NK-92 treated with Interleukin-12 subunit alpha and Interleukin-12 subunit beta, amount 100 ng/mL, for 24 hours (cell line): ENCODE measurements around the gene MYLK.
"Not testable (repeated sequence)": the region's sequence is repeated elsewhere in the genome, so short reads cannot be mapped to it uniquely, and the experiment has no call there.

Source experiments
- DNase-seq: peaks from one replicate; lab custom pipeline; 2025; lab: John Stamatoyannopoulos, UW

The MYLK gene

GRCh38 chr3:123622766-123623165 lies 261.4 kb downstream of the MYLK start:
- no peak for DNase-seq

GRCh38 chr3:123621850-123622189 lies 262.3 kb downstream of the MYLK start:
- DNase-seq = no peak

GRCh38 chr3:123621186-123621849 lies 262.8 kb downstream of the MYLK start:
- no peak for DNase-seq

- DNase-seq = no peak
These were observed 263.8 kb downstream of the MYLK start for GRCh38 chr3:123620343-123620742.

GRCh38 chr3:123618768-123619484 lies 265.2 kb downstream of the MYLK start:
- no peak for DNase-seq

GRCh38 chr3:123618076-123618708 lies 265.9 kb downstream of the MYLK start:
- no peak for DNase-seq

GRCh38 chr3:123616593-123616992 lies 267.5 kb downstream of the MYLK start:
- no peak for DNase-seq

GRCh38 chr3:123613543-123613942 lies 270.6 kb downstream of the MYLK start:
- no peak for DNase-seq

- DNase-seq = not testable (repeated sequence)
These were observed 272.5 kb downstream of the MYLK start for GRCh38 chr3:123611674-123612073.

GRCh38 chr3:123611082-123611481 lies 273.1 kb downstream of the MYLK start:
- no peak for DNase-seq

GRCh38 chr3:123610331-123610730 lies 273.8 kb downstream of the MYLK start:
- DNase-seq = no peak

GRCh38 chr3:123609063-123609462 lies 275.1 kb downstream of the MYLK start:
- DNase-seq = no peak

GRCh38 chr3:123608263-123608937 lies 275.7 kb downstream of the MYLK start:
- no peak for DNase-seq

GRCh38 chr3:123606527-123606926 lies 277.6 kb downstream of the MYLK start:
- DNase-seq = no peak

- DNase-seq = no peak
These were observed 278.3 kb downstream of the MYLK start for GRCh38 chr3:123605789-123606234.

- DNase-seq = not testable (repeated sequence)
These were observed 281.0 kb downstream of the MYLK start for GRCh38 chr3:123603153-123603552.

GRCh38 chr3:123602325-123602724 lies 281.8 kb downstream of the MYLK start:
- DNase-seq = no peak

- DNase-seq = not testable (repeated sequence)
These were observed 283.3 kb downstream of the MYLK start for GRCh38 chr3:123600863-123601262.

GRCh38 chr3:123597561-123597960 lies 286.6 kb downstream of the MYLK start:
- DNase-seq = no peak

- DNase-seq = no peak
These were observed 288.5 kb downstream of the MYLK start for GRCh38 chr3:123595396-123596180.

- DNase-seq = no peak
These were observed 290.8 kb downstream of the MYLK start for GRCh38 chr3:123593381-123593780.
